ENCODE results near the gene B9D2.
A peak's percentile ranks its signal among the peaks of the same experiment; 100 is the strongest.

The B9D2 gene

DNA sequence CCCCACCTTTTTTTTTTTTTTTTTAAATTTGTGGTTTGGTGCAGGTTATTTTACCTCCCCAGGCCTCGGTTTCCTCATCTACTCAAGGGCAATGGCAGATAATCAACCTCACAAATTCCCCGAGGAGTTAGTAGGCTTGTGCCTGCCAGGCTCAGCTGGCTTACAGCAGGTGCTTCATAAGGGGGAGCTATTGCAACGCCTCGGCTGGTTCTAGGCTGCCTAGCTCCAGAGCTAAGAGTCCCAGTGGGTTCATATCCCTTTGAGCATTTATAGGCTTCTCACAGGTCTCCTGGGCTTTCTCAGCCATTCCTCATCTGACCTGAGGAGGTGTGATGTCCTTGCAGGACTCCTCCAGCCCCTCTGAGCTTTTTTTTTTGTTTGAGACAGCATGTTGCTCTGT is 44.3 kb upstream of the B9D2 start:
- Histone ChIP-seq H3K9me3 (ENCODE audit: control insufficient read depth, insufficient read depth, low read depth, low read length) (no peaks in the 10 kb centered on the region), H3K36me3 (ENCODE audit: control insufficient read depth in 2 of 2, insufficient read depth in 1 of 2, low read length in 2 of 2) (peaks cover 3 to 4% of the 10 kb centered on the region in 2 experiments; a peak in 2 of 3 replicates), H3K4me1 (ENCODE audit: control insufficient read depth, insufficient read depth, low read length) (peaks cover 5% of the 10 kb centered on the region; the same call in 1 of the 2 replicates), H3K27ac (ENCODE audit: extremely low read depth, low read depth, low read length) (no peak overlapping the region), H3K4me3 (ENCODE audit: low read depth, low read length) (no peak overlapping the region)
- TF ChIP-seq, protein P1, sequence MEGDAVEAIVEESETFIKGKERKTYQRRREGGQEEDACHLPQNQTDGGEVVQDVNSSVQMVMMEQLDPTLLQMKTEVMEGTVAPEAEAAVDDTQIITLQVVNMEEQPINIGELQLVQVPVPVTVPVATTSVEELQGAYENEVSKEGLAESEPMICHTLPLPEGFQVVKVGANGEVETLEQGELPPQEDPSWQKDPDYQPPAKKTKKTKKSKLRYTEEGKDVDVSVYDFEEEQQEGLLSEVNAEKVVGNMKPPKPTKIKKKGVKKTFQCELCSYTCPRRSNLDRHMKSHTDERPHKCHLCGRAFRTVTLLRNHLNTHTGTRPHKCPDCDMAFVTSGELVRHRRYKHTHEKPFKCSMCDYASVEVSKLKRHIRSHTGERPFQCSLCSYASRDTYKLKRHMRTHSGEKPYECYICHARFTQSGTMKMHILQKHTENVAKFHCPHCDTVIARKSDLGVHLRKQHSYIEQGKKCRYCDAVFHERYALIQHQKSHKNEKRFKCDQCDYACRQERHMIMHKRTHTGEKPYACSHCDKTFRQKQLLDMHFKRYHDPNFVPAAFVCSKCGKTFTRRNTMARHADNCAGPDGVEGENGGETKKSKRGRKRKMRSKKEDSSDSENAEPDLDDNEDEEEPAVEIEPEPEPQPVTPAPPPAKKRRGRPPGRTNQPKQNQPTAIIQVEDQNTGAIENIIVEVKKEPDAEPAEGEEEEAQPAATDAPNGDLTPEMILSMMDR (tag by site-specific recombination; IDR thresholded peaks at IDR 0.05): peak; percentile 16; the same call in 1 of the 2 replicates
- TF ChIP-seq ZNF530 (tag by site-specific recombination; IDR thresholded peaks at IDR 0.05; ENCODE audit: low read depth): no peak
- POLR2A ChIA-PET: interaction anchor here (0.6 to 2.6 kb wide), 8 partner anchors 9 to 658 kb away, joined by 3 to 10 read pairs (median 3); partner anchors contain the start of genes B3GNT8, B9D2 and SNRPA
- CTCF ChIA-PET: interaction anchor here (0.5 to 1.8 kb wide), 12 partner anchors 10 to 722 kb away, joined by 3 to 9 read pairs (median 4); no protein-coding TSS in a partner anchor

DNA sequence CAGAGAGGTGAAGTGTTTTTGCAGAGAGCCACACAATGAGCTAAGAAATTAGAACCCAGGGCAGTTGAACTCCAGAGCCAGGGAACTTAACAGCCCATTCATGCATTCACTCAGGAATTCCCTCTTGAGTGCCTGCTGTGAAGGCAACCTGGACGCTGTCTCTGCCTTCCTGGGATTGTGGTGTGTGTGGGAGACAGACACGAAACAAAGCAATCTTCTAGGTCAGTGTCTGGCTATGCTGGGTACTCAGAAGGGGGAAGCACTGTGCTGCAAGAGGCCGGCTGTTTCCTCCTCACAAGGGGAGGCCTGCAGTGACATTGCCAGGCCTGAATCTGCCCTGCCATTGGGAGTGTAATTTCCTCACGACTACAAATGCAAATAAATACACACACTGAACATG is 43.3 kb upstream of the B9D2 start:
- ChIA-PET POLR2A (no interaction called here), CTCF (interaction anchor here (0.6 to 1.5 kb wide), 2 partner anchors 32 to 247 kb away, joined by 3 to 4 read pairs; no protein-coding TSS in a partner anchor)
- Histone ChIP-seq H3K36me3 (ENCODE audit: control insufficient read depth in 2 of 2, insufficient read depth in 1 of 2, low read length in 2 of 2) (no peaks in the 10 kb centered on the region; a peak in 1 of 3 replicates), H3K4me3 (ENCODE audit: low read depth, low read length) (no peak overlapping the region), H3K9me3 (ENCODE audit: control insufficient read depth, insufficient read depth, low read depth, low read length) (no peaks in the 10 kb centered on the region), H3K27ac (ENCODE audit: extremely low read depth, low read depth, low read length) (0 out of 2 replicates have a peak overlapping the region, but pooled peaks have one; percentile 34), H3K4me1 (ENCODE audit: control insufficient read depth, insufficient read depth, low read length) (peaks cover 5% of the 10 kb centered on the region; the same call in 1 of the 2 replicates)
- TF ChIP-seq ZXDB (tag by site-specific recombination; IDR thresholded peaks at IDR 0.05) (no peak), PRDM1 (tag by site-specific recombination; IDR thresholded peaks at IDR 0.05) (no peak), ZNF2 (tag by site-specific recombination; IDR thresholded peaks at IDR 0.05) (no peak), KLF10 (tag by site-specific recombination; IDR thresholded peaks at IDR 0.05) (no peak), ZNF202 (tag by site-specific recombination; IDR thresholded peaks at IDR 0.05; ENCODE audit: borderline replicate concordance) (no peak)
- TF ChIP-seq, protein P2, sequence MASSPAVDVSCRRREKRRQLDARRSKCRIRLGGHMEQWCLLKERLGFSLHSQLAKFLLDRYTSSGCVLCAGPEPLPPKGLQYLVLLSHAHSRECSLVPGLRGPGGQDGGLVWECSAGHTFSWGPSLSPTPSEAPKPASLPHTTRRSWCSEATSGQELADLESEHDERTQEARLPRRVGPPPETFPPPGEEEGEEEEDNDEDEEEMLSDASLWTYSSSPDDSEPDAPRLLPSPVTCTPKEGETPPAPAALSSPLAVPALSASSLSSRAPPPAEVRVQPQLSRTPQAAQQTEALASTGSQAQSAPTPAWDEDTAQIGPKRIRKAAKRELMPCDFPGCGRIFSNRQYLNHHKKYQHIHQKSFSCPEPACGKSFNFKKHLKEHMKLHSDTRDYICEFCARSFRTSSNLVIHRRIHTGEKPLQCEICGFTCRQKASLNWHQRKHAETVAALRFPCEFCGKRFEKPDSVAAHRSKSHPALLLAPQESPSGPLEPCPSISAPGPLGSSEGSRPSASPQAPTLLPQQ (tag by site-specific recombination; IDR thresholded peaks at IDR 0.05): no peak

DNA sequence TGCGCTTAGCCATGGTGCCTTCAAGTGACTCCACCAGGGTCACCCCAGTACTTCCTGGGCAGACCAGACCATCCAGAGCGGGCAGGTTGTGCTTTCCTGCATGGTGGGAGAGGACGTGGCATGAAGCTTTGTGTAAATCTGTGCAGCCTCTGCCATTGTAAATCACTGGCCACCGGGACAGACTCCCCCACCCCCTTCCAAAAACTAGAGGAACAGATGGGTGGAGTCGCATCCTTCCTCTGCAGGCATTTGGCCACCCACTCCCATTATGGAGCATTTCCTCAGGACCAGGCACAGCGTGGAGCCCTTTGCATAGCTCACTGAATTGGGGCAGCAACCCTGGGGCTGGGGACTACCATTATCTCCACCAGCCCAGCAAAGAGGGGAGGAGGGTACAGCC is 41.8 kb upstream of the B9D2 start:
- Histone ChIP-seq H3K4me1 (ENCODE audit: control insufficient read depth, insufficient read depth, low read length) (peaks cover 5% of the 10 kb centered on the region; the same call in 1 of the 2 replicates), H3K36me3 (ENCODE audit: control insufficient read depth in 2 of 2, insufficient read depth in 1 of 2, low read length in 2 of 2) (no peaks in the 10 kb centered on the region; a peak in 1 of 3 replicates), H3K4me3 (ENCODE audit: low read depth, low read length) (no peak overlapping the region), H3K9me3 (ENCODE audit: control insufficient read depth, insufficient read depth, low read depth, low read length) (no peaks in the 10 kb centered on the region), H3K27ac (ENCODE audit: extremely low read depth, low read depth, low read length) (no peak overlapping the region)
- TF ChIP-seq YY1 (tag by site-specific recombination; IDR thresholded peaks at IDR 0.05): no peak
- no peak for TF ChIP-seq ZNF473 (tag by site-specific recombination; IDR thresholded peaks at IDR 0.05)
- TF ChIP-seq ZEB2 (tag by site-specific recombination; IDR thresholded peaks at IDR 0.05): no peak
- no peak for TF ChIP-seq ZNF211 (tag by site-specific recombination; IDR thresholded peaks at IDR 0.05; ENCODE audit: low read depth)
- no peak for TF ChIP-seq ZNF830 (tag by site-specific recombination; IDR thresholded peaks at IDR 0.05; ENCODE audit: low read depth)
- TF ChIP-seq ZIC2 (tag by site-specific recombination; IDR thresholded peaks at IDR 0.05): no peak
- TF ChIP-seq, protein P3, sequence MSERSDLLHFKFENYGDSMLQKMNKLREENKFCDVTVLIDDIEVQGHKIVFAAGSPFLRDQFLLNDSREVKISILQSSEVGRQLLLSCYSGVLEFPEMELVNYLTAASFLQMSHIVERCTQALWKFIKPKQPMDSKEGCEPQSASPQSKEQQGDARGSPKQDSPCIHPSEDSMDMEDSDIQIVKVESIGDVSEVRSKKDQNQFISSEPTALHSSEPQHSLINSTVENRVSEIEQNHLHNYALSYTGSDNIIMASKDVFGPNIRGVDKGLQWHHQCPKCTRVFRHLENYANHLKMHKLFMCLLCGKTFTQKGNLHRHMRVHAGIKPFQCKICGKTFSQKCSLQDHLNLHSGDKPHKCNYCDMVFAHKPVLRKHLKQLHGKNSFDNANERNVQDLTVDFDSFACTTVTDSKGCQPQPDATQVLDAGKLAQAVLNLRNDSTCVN (tag by site-specific recombination; optimal IDR thresholded peaks at IDR 0.05): no peak
- TF ChIP-seq, protein P4, sequence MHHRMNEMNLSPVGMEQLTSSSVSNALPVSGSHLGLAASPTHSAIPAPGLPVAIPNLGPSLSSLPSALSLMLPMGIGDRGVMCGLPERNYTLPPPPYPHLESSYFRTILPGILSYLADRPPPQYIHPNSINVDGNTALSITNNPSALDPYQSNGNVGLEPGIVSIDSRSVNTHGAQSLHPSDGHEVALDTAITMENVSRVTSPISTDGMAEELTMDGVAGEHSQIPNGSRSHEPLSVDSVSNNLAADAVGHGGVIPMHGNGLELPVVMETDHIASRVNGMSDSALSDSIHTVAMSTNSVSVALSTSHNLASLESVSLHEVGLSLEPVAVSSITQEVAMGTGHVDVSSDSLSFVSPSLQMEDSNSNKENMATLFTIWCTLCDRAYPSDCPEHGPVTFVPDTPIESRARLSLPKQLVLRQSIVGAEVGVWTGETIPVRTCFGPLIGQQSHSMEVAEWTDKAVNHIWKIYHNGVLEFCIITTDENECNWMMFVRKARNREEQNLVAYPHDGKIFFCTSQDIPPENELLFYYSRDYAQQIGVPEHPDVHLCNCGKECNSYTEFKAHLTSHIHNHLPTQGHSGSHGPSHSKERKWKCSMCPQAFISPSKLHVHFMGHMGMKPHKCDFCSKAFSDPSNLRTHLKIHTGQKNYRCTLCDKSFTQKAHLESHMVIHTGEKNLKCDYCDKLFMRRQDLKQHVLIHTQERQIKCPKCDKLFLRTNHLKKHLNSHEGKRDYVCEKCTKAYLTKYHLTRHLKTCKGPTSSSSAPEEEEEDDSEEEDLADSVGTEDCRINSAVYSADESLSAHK (tag by site-specific recombination; IDR thresholded peaks at IDR 0.05): no peak
- TF ChIP-seq, protein P5, sequence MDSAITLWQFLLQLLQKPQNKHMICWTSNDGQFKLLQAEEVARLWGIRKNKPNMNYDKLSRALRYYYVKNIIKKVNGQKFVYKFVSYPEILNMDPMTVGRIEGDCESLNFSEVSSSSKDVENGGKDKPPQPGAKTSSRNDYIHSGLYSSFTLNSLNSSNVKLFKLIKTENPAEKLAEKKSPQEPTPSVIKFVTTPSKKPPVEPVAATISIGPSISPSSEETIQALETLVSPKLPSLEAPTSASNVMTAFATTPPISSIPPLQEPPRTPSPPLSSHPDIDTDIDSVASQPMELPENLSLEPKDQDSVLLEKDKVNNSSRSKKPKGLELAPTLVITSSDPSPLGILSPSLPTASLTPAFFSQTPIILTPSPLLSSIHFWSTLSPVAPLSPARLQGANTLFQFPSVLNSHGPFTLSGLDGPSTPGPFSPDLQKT (IDR thresholded peaks at IDR 0.05; ENCODE audit: borderline replicate concordance, low read depth, low read length): no peak
- CTCF ChIA-PET: interaction anchor here (1.5 to 1.6 kb wide), 2 partner anchors 43 to 158 kb away, joined by 3 to 6 read pairs; no protein-coding TSS in a partner anchor
- POLR2A ChIA-PET: interaction anchor here (0.6 to 1.7 kb wide), 3 partner anchors 23 to 42 kb away, joined by 3 to 5 read pairs (median 3); partner anchors contain the start of genes B9D2 and DMAC2
